ENCODE measurements around the gene TNFRSF6B.

Gene TNFRSF6B

GRCh38 chr20:63660622-63661021 lies 35.8 kb upstream of the TNFRSF6B start:
- TF ChIP-seq CTCF (IDR thresholded peaks at IDR 0.05): no peak

- TF ChIP-seq CTCF (IDR thresholded peaks at IDR 0.05): no peak
Measured at GRCh38 chr20:63661108-63661507, 35.3 kb upstream of the TNFRSF6B start.

DNA sequence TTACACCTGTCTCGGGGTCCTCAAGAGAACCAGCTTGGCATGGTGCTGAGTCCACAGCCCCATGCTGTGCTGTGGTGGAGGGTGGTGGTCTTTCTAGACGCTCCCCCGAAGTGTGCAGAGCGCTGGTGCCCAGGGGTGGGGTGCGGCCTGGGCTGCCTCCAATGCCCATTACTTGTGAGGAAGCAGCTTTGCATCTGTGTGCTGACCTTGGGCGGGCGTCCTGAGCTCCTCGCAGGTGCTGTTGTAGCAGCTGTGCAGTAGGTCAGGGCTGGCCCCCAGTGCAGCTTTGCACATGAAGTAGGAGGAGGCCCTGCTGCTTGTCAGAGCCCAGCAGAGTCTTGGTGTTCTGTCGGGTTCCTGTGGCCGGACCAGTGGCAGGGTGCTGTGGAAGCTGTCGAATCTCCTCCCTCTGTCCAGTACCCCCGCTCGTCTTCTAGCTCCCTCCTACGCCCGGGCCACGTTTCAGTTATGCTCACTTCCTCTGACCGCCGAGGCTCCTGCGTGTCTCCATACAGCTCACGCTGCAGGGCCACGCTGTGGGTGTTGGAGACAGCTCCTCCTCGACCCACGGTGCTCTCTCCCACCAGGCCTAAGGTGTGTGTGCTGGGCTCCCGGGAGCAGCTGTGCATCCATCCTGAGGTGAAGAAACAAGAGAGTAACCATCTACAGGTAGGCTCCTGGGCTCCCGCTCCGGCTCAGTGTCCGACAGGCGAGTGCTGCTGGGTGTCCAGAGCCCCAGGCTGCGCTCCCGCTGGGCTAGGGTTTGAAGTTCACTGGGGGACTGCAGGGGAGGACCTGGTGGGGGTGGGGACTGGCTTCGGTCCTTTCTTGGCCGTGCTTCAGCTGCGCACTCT lies 34.3 kb upstream of the TNFRSF6B start:
- no peak for TF ChIP-seq CTCF (IDR thresholded peaks at IDR 0.05)

GRCh38 chr20:63662813-63663189 lies 33.7 kb upstream of the TNFRSF6B start:
- TF ChIP-seq CTCF (IDR thresholded peaks at IDR 0.05): no peak

GRCh38 chr20:63663332-63664066 lies 33.0 kb upstream of the TNFRSF6B start:
- TF ChIP-seq CTCF (IDR thresholded peaks at IDR 0.05): no peak

- TF ChIP-seq CTCF (IDR thresholded peaks at IDR 0.05): no peak
Measured at GRCh38 chr20:63664143-63664851, 32.2 kb upstream of the TNFRSF6B start.

DNA sequence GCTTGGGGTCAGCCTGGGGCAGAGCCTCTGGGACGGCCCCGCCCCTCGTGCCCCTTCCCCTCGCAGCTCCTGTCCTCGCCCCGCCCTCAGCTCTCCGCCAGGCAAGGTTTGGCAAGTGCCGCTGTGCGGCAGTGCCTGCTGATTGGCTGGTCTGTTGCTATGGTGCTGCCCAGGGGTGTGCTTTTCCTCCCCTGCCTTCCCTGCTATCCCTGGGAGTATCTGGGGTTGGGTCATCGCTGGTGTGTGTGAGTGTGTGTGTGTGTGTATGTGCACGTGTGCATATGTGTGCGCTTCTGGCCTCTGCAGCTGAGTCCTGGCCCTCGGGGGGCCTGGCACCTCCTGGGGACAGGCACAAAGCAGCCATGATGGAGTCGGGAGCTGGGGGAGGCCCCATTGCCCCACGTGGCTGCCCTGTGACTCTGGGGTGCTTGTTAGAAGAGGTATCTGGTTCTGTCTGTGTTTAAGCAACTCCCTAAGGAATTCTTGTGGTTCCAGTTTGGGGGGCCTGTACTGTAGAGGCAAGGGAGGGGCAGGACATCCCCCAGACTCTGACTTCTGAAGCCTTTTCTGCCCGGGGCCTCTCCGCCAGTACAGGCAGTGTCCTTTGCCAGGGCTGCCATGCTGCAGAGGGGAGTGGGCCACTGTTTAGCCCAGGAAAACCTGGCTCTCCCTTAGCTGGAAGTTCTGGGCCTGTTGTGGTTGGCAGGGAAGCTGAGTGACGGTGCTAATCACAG lies 31.4 kb upstream of the TNFRSF6B start:
- no peak for TF ChIP-seq CTCF (IDR thresholded peaks at IDR 0.05)

All from LNCAP (cell line).